Measurements from ENCODE around the gene FHIP1B. TPM values are rescaled to one million over a fixed set of nuclear protein-coding genes. Genes with fewer than 3 reads are reported as not detected.
"Not testable (repeated sequence)": the region's sequence is repeated elsewhere in the genome, so short reads cannot be mapped to it uniquely, and the experiment has no call there.

FHIP1B gene
- total RNA-seq, 1 donor from 2014 or later: 63.0 TPM

DNA sequence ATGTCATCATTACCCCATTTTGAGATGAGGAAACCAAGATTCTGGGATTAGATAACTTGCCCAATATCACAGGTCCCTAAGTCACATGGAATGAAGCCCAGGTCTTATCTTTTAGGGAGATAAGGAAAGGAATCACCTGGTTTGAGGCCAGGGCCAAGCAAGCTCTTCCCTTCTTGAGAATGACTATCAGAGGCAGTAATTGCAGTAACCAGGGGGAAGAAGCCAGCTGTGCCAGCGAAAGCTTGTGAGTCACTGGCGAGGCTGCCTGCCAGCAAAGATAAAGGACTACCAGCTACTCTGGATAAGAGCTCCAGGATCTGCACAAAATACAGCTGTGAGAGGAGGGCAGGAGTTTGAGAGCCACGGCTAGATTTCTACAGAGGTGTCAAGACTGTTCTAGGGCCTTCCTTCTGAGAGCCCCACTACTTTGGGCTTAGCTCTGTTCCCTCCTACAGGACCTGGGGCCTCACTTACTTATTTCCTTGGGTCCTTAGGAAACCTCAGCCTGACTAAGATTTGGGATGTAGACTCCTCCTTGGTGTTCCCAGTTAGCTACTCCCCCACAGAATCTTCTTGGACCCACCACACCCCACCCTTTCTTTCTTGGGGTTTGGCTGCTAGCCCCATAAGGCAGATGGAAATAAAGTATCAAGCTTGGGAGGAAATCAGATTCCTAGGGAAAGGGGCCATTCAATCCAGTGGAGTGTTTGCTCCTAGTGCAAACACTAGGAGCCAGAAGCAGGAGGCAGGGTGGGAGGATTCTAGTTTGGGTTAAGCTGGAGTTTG, 15.5 kb upstream of the FHIP1B start:
- H3K4me3 Mint-ChIP-seq (ENCODE audit: low read depth): no peak overlapping the region
- no peak for TF ChIP-seq CTCF (IDR thresholded peaks at IDR 0.05; ENCODE audit: unreplicated experiment)
- H3K27me3 Mint-ChIP-seq: no peaks in the 10 kb centered on the region
- no peaks in the 10 kb centered on the region for H3K4me1 Mint-ChIP-seq (ENCODE audit: low read depth)
- DNase-seq (ENCODE audit: low spot score, unreplicated experiment): no peak
- H3K9me3 Mint-ChIP-seq (ENCODE audit: low read depth): no peaks in the 10 kb centered on the region
- no peaks in the 10 kb centered on the region for H3K36me3 Mint-ChIP-seq (ENCODE audit: insufficient read depth)
- peak overlapping the region; percentile 63 for H3K27ac Mint-ChIP-seq

DNA sequence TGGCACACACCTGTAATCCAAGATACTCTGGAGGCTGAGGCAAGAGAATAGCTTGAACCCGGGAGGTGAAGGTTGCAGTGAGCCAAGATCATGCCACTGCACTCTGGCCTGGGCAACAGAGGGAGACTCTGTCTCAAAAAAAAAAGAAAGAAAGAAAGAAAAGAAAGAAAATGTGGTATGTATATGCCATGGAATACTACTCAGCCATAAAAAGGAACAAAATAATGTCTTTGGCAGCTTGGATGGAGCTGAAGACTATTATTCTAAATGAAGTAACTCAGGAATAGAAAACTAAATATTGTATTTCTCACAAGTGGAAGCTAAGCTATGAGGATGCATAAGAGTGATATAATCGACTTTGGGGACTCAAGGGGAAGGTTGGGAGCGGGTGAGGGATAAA, 14.5 kb upstream of the FHIP1B start:
- H3K27ac Mint-ChIP-seq; H3K27me3 Mint-ChIP-seq; H3K4me3 Mint-ChIP-seq (ENCODE audit: low read depth); H3K9me3 Mint-ChIP-seq (ENCODE audit: low read depth); H3K4me1 Mint-ChIP-seq (ENCODE audit: low read depth); H3K36me3 Mint-ChIP-seq (ENCODE audit: insufficient read depth); DNase-seq (ENCODE audit: low spot score, unreplicated experiment): not testable (repeated sequence)

GRCh38 chr11:6248248-6248647, 13.8 kb upstream of the FHIP1B start:
- DNase-seq (ENCODE audit: low spot score, unreplicated experiment): no peak
- H3K36me3 Mint-ChIP-seq (ENCODE audit: insufficient read depth): no peaks in the 10 kb centered on the region
- H3K9me3 Mint-ChIP-seq (ENCODE audit: low read depth): no peaks in the 10 kb centered on the region
- TF ChIP-seq CTCF (IDR thresholded peaks at IDR 0.05; ENCODE audit: unreplicated experiment): no peak
- H3K4me1 Mint-ChIP-seq (ENCODE audit: low read depth): no peaks in the 10 kb centered on the region
- no peak overlapping the region for H3K4me3 Mint-ChIP-seq (ENCODE audit: low read depth)
- H3K27me3 Mint-ChIP-seq: no peaks in the 10 kb centered on the region
- no peak overlapping the region for H3K27ac Mint-ChIP-seq

GRCh38 chr11:6245536-6245935, 11.1 kb upstream of the FHIP1B start:
- Mint-ChIP-seq H3K4me1 (ENCODE audit: low read depth) (no peaks in the 10 kb centered on the region), H3K36me3 (ENCODE audit: insufficient read depth) (no peaks in the 10 kb centered on the region), H3K27ac (no peak overlapping the region), H3K4me3 (ENCODE audit: low read depth) (no peak overlapping the region), H3K9me3 (ENCODE audit: low read depth) (no peaks in the 10 kb centered on the region), H3K27me3 (no peaks in the 10 kb centered on the region)
- TF ChIP-seq CTCF (IDR thresholded peaks at IDR 0.05; ENCODE audit: unreplicated experiment): no peak
- DNase-seq (ENCODE audit: low spot score, unreplicated experiment): no peak

- Mint-ChIP-seq H3K4me3 (ENCODE audit: low read depth) (no peak overlapping the region), H3K27me3 (no peaks in the 10 kb centered on the region), H3K36me3 (ENCODE audit: insufficient read depth) (no peaks in the 10 kb centered on the region), H3K9me3 (ENCODE audit: low read depth) (no peaks in the 10 kb centered on the region), H3K4me1 (ENCODE audit: low read depth) (no peaks in the 10 kb centered on the region), H3K27ac (no peak overlapping the region)
- DNase-seq (ENCODE audit: low spot score, unreplicated experiment): no peak
- TF ChIP-seq CTCF (IDR thresholded peaks at IDR 0.05; ENCODE audit: unreplicated experiment): no peak
These were observed 6.9 kb upstream of the FHIP1B start for GRCh38 chr11:6241316-6241715.

- Mint-ChIP-seq H3K9me3 (ENCODE audit: low read depth) (no peaks in the 10 kb centered on the region), H3K4me3 (ENCODE audit: low read depth) (no peak overlapping the region), H3K27ac (no peak overlapping the region), H3K27me3 (no peaks in the 10 kb centered on the region), H3K4me1 (ENCODE audit: low read depth) (no peaks in the 10 kb centered on the region), H3K36me3 (ENCODE audit: insufficient read depth) (no peaks in the 10 kb centered on the region)
- no peak for DNase-seq (ENCODE audit: low spot score, unreplicated experiment)
- no peak for TF ChIP-seq CTCF (IDR thresholded peaks at IDR 0.05; ENCODE audit: unreplicated experiment)
These were observed 6.3 kb upstream of the FHIP1B start for GRCh38 chr11:6240781-6241180.

Measured in progenitor cell of endocrine pancreas (in vitro differentiated cells).